Esophagus muscularis mucosa (tissue), 4 donors: ENCODE results near the gene GALR2.

Source experiments
- CTCF ChIP-seq, 3 experiments: fragments of 200-600 bp in 2 of 3; fragments of 450-650 bp in 1 of 3; sonication (generic) in 2 of 3; IDR thresholded peaks; one replicate each; pipeline ENCODE4 v1.5.1; 2017 to 2019; ENCODE audit warnings: antibody characterized with exemption in 3 of 3, mild to moderate bottlenecking in 2 of 3, moderate library complexity in 1 of 3
- EP300 ChIP-seq: sonication (generic); formaldehyde crosslinking; IDR thresholded peaks from one replicate; pipeline ENCODE4 v1.6.1; 2017; ENCODE audit warnings: antibody characterized with exemption
- POLR2A ChIP-seq: fragments of 450-650 bp; IDR thresholded peaks from one replicate; pipeline ENCODE4 v1.6.1; 2017; ENCODE audit warnings: antibody characterized with exemption, moderate library complexity, mild to moderate bottlenecking, low read depth
- POLR2AphosphoS5 ChIP-seq, 2 donors: sonication (generic); formaldehyde crosslinking; IDR thresholded peaks; one replicate each; pipeline ENCODE4 v1.6.1; 2017; ENCODE audit warnings: antibody characterized with exemption in 2 of 2

- TF ChIP-seq CTCF (IDR thresholded peaks at IDR 0.05), result no peak
- no peak for TF ChIP-seq EP300
- no peak for TF ChIP-seq POLR2A
- TF ChIP-seq POLR2AphosphoS5 (IDR thresholded peaks at IDR 0.05), result no peak
Observed at GRCh38 chr17:76056882-76057281, 17.7 kb upstream of the GALR2 start.
